HL-60/S4 treated with retinoic acid at 250 ng/mL for 4 days and 3 days (cell line): ENCODE data around the gene ARHGEF18.
"Not testable (repeated sequence)": the region's sequence is repeated elsewhere in the genome, so short reads cannot be mapped to it uniquely, and the experiment has no call there.

ENCODE experiments used
- in situ Hi-C: fragments of 300-500 bp; cut with MboI; formaldehyde crosslinking; loops from 2 replicates; pipeline ENCODE4 v1.7.0; 2022; ENCODE audit warnings: low sequenced_read_pairs

ARHGEF18 gene

GRCh38 chr19:7348587-7349230, at the start of gene ARHGEF18:
Gene ARHGEF18 (plus strand): TSS chr19:7348937. CDS start chr19:7362891, 13,954 bp downstream.
- in situ Hi-C loops, result no loop called here

DNA sequence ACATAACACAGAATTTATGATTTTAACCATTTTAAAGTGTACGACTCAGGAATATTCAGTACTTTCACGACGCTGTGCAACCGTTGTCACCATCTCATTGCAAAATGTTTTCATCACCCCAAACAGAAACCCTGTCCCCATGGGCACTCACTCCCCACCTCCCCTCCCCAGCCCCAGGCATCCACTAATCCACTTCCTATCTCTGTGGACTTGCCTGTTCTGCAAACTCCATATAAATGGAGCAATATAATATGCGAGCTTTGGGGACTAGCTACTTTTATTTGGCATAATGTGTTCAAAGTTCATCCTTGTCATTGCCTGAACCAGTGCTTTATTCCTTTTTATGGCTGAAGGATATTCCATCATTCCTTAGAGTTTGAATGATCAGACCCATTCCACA, 47.2 kb upstream of the ARHGEF18 start:
- in situ Hi-C loops, result no loop called here

GRCh38 chr19:7303470-7303869, 45.3 kb upstream of the ARHGEF18 start:
- in situ Hi-C loops, result no loop called here

GRCh38 chr19:7304200-7304599, 44.5 kb upstream of the ARHGEF18 start:
- in situ Hi-C loops, result no loop called here

DNA sequence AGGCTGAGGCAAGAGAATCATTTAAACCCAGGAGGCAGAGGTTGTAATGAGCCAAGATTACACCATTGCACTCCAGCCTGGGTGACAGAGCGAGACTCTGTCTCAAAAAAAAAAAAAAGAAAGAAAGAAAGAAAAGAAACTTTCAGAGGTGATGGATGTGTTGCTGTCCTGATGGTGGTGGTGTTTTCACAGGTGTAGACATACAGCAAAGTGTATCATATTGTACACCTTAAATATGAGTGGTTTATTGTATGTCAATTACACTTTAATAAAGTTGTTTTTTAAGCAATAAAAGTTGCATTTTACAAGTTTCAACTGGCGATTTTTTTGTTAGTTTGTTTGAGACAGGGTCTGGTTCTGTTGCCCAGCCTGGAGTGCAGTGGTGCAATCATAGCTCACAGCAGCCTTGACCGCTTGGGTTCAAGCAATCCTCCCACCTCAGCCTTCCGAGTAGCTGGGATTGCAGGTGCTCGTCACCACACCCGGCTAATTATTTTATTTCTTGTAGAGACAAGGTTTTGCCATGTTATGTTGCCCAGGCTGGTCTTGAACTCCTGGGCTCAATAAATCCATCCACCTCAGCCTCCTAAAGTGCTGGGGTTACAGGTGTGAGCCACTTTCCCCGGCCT, 41.0 kb upstream of the ARHGEF18 start:
- in situ Hi-C loops, result no loop called here

DNA sequence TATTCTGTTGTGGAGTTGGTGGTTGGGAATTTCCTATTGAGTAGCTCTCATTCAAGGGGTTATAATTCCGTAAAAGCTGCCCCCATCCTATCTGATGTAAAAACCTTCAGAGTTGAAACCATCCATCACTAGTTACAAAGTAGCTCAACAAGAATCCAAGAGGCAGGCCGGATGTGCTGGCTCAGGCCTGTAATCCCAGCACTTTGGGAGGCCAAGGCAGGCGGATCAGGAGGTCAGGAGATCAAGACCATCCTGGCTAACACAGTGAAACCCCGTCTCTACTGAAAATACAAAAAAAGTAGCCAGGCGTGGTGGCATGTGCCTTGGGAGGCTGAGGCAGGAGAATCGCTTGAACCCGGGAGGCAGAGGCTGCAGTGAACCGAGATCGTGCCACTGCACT, 40.4 kb upstream of the ARHGEF18 start:
- in situ Hi-C loops, result not testable (repeated sequence)

DNA sequence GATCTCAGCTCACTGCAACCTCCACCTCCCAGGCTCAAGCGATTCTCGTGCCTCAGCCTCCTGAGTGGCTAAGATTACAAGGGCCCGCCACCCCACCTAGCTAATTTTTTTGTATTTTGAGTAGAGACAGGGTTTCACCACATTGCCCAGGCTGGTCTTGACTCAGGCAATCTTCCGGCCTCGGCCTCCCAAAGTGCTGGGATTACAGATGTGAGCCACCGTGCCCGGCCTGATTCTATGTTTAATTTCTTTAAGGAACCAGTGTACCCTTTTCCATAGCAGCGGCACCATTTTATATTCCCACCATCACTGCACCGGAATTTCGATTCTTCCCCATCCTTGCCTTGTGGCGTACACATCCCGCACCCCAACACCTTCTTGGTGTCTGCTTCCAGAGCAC, 36.8 kb upstream of the ARHGEF18 start:
- in situ Hi-C loops, result no loop called here

GRCh38 chr19:7312816-7313215, 35.9 kb upstream of the ARHGEF18 start:
- in situ Hi-C loops, result no loop called here

DNA sequence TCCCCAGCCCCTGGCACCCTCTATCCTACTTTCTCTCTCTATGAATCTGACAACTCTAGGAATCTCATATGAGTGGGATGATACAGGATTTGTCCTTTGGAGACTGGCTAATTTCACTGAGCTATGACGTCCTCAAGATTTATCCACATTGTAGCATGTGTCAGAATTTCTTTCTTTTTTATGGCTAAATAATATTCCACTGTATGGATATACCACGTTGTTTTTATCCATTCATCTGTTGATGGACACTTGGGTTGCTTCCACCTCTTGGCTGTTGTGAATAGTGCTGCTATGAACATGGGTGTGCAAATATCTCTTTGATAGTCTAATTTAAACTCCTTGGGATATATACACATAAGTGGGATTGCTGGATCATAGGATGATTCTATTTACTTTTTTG, 30.6 kb upstream of the ARHGEF18 start:
- in situ Hi-C loops, result no loop called here

- in situ Hi-C loops, result no loop called here
Observed at GRCh38 chr19:7326105-7326877, 22.4 kb upstream of the ARHGEF18 start.

GRCh38 chr19:7327802-7328201, 20.9 kb upstream of the ARHGEF18 start:
- in situ Hi-C loops, result no loop called here

GRCh38 chr19:7328647-7329046, 20.1 kb upstream of the ARHGEF18 start:
- in situ Hi-C loops, result no loop called here

- in situ Hi-C loops, result no loop called here
Observed at GRCh38 chr19:7331446-7331845, 17.3 kb upstream of the ARHGEF18 start.

DNA sequence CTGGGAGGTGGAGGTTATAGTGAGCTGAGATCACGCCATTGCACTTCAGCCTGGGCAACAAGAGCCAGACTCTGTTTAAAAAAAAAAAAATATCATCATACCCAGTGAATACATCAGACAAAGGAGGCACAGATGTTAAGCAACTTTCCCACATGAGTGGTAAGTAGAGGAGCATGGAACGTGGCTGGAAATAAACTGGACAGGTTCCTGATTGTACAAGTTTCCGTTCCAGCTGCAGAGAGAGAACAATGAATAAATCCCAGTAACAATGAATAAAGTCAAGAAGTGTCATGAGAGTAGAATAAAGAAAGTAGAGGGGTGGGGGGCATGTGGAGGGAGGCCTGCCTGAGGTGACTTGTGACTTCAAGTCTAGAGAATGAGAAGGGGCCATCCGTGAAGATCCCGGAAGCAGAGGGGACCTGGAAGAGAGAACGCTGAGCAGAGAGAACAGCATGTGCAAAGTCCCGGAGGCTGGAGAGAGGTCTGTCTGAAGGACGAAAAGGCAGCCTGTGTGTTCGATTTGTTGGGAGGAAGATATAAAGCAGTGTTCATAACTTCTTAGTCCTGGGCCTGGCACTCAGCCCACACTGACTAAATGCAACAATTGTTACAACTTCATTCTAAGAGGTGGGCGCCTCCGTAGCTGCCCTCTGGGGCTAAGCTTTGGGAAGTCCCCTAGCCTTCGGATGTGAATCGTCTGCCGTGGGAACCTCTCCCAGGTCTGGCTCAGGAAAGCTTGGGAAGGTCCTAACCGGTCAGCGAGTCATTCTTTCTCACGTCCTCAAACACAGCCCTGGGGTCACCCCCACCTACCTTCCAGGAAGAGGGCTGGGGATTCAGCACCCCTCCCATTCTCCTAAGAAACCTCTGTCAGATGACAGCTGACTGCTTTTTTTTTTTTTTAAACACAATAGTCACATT, 15.3 kb upstream of the ARHGEF18 start:
- in situ Hi-C loops, result no loop called here

- in situ Hi-C loops, result no loop called here
Observed at GRCh38 chr19:7336321-7336973, 12.3 kb upstream of the ARHGEF18 start.

DNA sequence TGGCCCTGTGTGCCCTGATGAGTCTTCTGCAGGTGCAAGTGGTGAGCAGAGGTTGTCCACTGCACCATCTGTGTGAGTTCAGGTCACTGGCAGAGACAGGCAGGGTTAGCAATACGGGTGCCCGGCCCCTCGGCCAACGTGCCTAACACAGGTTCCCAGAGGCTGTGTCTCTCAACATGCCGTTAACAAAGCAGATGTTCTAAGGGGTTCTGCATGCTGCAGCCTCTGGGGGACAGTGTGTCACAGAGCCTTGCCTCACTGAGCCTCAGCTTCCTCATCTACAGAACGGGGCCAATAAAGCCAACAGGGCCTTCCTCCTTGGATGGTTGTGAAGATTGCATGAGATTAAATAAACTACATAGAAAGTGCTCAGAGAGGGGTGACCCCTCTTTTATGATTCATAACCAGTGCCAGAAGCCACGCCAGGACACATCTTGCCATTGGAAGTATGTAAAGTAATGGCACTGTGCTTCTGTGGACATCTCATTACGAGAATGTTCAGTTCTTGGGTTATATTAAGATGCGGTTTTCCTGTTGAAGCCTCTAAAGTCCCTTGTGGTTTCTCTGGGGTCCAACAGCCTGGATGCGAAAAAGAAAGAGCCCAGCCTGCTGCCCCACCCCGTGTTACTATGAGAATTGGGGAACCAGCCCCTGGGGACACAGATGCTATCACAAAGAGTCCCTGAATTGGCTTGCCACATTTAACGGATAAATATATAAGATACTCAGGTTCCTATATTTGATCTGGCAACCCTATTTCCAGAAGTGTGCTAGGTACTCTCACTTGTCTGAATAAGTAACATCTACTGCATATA, 11.2 kb upstream of the ARHGEF18 start:
- in situ Hi-C loops, result no loop called here

DNA sequence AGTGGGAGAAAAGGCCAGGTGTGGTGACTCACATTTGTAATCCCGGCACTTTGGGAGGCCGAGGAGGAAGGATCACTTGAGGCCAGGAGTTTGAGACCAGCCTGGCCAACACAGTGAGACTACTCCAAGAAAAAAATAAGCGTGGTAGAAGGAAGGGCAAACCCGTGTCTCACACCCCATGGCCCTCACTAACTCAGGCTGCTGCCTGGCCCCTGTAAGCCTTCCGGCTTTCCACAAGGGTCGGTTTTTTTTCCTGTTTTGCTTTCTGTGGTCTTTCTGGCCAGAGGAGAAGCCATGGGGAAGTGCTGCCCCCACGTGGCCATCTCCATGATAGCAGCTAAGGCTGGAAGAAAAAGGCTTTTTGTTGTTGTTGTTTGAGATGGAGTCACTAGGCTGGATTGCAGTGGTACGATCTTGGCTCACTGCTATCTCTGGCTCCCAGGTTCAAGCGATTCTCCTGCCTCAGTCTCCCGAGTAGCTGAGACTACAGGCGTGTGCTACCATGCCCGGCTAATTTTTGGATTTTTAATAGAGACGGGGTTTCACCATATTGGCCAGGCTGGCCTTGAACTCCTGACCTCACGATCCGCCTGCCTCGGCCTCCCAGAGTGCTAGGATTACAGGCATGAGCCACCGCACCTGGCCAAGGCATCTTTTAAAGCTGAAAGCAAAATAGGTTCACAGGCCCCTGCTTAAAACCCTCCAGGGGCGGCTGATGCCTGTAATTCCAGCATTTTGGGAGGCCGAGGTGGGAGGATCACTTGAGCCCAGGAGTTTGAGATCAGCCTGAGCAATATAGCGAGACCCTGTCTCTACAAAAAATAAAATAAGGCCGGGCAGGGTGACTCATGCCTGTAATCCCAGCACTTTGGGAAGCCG, 7.5 kb upstream of the ARHGEF18 start:
- in situ Hi-C loops, result no loop called here

DNA sequence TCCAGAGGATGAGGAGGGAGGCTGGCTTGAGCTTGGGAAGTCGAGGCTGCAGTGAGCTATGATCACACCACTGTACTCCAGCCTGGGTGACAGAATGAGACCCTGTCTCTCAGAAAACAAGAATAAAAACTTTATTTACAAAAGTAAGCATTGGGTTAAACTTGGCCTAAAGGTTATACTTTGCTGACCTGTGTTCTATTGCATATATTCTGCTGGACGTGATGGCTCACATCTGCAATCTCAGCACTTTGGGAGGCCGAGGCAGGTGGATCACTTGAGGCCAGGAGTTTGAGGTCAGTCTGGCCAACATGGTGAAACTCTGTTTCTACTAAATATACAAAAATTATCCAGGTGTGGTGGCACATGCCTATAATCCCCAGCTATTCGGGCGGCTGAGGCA, 6.6 kb upstream of the ARHGEF18 start:
- in situ Hi-C loops, result no loop called here

GRCh38 chr19:7346488-7346971, 2.2 kb upstream of the ARHGEF18 start:
- in situ Hi-C loops, result no loop called here
